Osteocyte (in vitro differentiated cells): ENCODE measurements around the gene VSIG8. TPM values are rescaled to one million over a fixed set of nuclear protein-coding genes. Genes with fewer than 3 reads are reported as not detected.
"Not testable (repeated sequence)": the region's sequence is repeated elsewhere in the genome, so short reads cannot be mapped to it uniquely, and the experiment has no call there.

Source experiments
- DNase-seq: peaks from one replicate; pipeline ENCODE4 v3.0.0; 2021; ENCODE audit warnings: mixed read lengths; ENCODE audit not compliant: unreplicated experiment; ENCODE audit errors: extremely low spot score
- H3K27ac Mint-ChIP-seq: one replicate; pipeline ENCODE4 v1.8.0; 2021; ENCODE audit warnings: mild to moderate bottlenecking, mixed read lengths; ENCODE audit not compliant: unreplicated experiment
- H3K27me3 Mint-ChIP-seq: one replicate; pipeline ENCODE4 v1.8.0; 2021; ENCODE audit warnings: mixed read lengths; ENCODE audit not compliant: unreplicated experiment
- H3K36me3 Mint-ChIP-seq: one replicate; pipeline ENCODE4 v1.8.0; 2021; ENCODE audit warnings: mixed read lengths; ENCODE audit not compliant: unreplicated experiment
- H3K4me1 Mint-ChIP-seq: one replicate; pipeline ENCODE4 v1.8.0; 2021; ENCODE audit warnings: mixed read lengths; ENCODE audit not compliant: unreplicated experiment
- H3K4me3 Mint-ChIP-seq: one replicate; pipeline ENCODE4 v1.8.0; 2021; ENCODE audit warnings: mild to moderate bottlenecking, moderate library complexity, mixed read lengths; ENCODE audit not compliant: unreplicated experiment
- H3K9me3 Mint-ChIP-seq: one replicate; pipeline ENCODE4 v1.8.0; 2021; ENCODE audit warnings: mixed read lengths; ENCODE audit not compliant: unreplicated experiment
- CTCF ChIP-seq: fragments of 200-600 bp; sonication (generic); IDR thresholded peaks from 2 replicates; pipeline ENCODE4 v1.5.0; 2021; ENCODE audit warnings: antibody characterized with exemption, mild to moderate bottlenecking, moderate library complexity
- total RNA-seq: library from RNA; stranded (reverse); gene quantifications from 2 replicates; pipeline ENCODE4 v1.2.1, GENCODE V29; 2021

Gene VSIG8
- total RNA-seq, 1 donor from 2014 or later = not detected

- Mint-ChIP-seq H3K27me3 (no peaks in the 10 kb centered on the region), H3K27ac (no peak overlapping the region), H3K4me1 (peaks cover 15% of the 10 kb centered on the region), H3K9me3 (peaks cover 8% of the 10 kb centered on the region), H3K4me3 (no peak overlapping the region), H3K36me3 (no peaks in the 10 kb centered on the region)
- no peak for DNase-seq
- TF ChIP-seq CTCF = no peak
Observed at GRCh38 chr1:159902541-159902940, 40.1 kb upstream of the VSIG8 start.

- H3K9me3 Mint-ChIP-seq = peaks cover 8% of the 10 kb centered on the region
- H3K27ac Mint-ChIP-seq = no peak overlapping the region
- H3K4me1 Mint-ChIP-seq = peaks cover 22% of the 10 kb centered on the region
- no peak for TF ChIP-seq CTCF
- no peak overlapping the region for H3K4me3 Mint-ChIP-seq
- H3K27me3 Mint-ChIP-seq = no peaks in the 10 kb centered on the region
- DNase-seq = no peak
- no peaks in the 10 kb centered on the region for H3K36me3 Mint-ChIP-seq
Observed at GRCh38 chr1:159900755-159901360, 38.4 kb upstream of the VSIG8 start.

- no peak for TF ChIP-seq CTCF
- Mint-ChIP-seq H3K27me3 (no peaks in the 10 kb centered on the region), H3K4me3 (no peak within 1 kb of the TSS), H3K9me3 (peaks cover 8% of the 10 kb centered on the region), H3K36me3 (no peaks in the 10 kb centered on the region), H3K27ac (peak within 1 kb of the TSS; percentile 90), H3K4me1 (peaks cover 22% of the 10 kb centered on the region)
- DNase-seq = peak; percentile 87
Observed at GRCh38 chr1:159900086-159900680, 37.7 kb upstream of the VSIG8 start, which contains the start of gene CFAP45. Gene CFAP45, minus strand, starts transcription at chr1:159900165. Its CDS starts 67 bp downstream, at chr1:159900098.

- not testable (repeated sequence) for DNase-seq, H3K4me3 Mint-ChIP-seq, H3K9me3 Mint-ChIP-seq, H3K27me3 Mint-ChIP-seq, H3K36me3 Mint-ChIP-seq
- Mint-ChIP-seq H3K27ac (peak overlapping the region; percentile 90), H3K4me1 (peaks cover 22% of the 10 kb centered on the region)
Observed at GRCh38 chr1:159899634-159900033, 37.2 kb upstream of the VSIG8 start.

GRCh38 chr1:159898527-159898926 is 36.1 kb upstream of the VSIG8 start:
- no peak overlapping the region for H3K27ac Mint-ChIP-seq
- H3K27me3 Mint-ChIP-seq = no peaks in the 10 kb centered on the region
- H3K4me3 Mint-ChIP-seq = no peak overlapping the region
- H3K36me3 Mint-ChIP-seq = no peaks in the 10 kb centered on the region
- DNase-seq = no peak
- H3K9me3 Mint-ChIP-seq = peaks cover 4% of the 10 kb centered on the region
- no peak for TF ChIP-seq CTCF
- H3K4me1 Mint-ChIP-seq = peaks cover 22% of the 10 kb centered on the region
